ENCODE results near the gene NUP93.
A peak's percentile ranks its signal among the peaks of the same experiment; 100 is the strongest.
"Not testable (repeated sequence)": the region's sequence is repeated elsewhere in the genome, so short reads cannot be mapped to it uniquely, and the experiment has no call there.

NUP93 gene

GRCh38 chr16:56779906-56780305, 50.0 kb downstream of the NUP93 start:
- no peak for DNase-seq (ENCODE audit: low spot score)

GRCh38 chr16:56780646-56781045, 50.7 kb downstream of the NUP93 start:
- DNase-seq (ENCODE audit: low spot score): no peak

GRCh38 chr16:56781528-56781961, 51.6 kb downstream of the NUP93 start:
- DNase-seq (ENCODE audit: low spot score): no peak

- no peak for DNase-seq (ENCODE audit: low spot score)
These were observed 53.4 kb downstream of the NUP93 start for GRCh38 chr16:56783344-56783743.

- DNase-seq (ENCODE audit: low spot score): no peak
These were observed 55.4 kb downstream of the NUP93 start for GRCh38 chr16:56785317-56785716.

GRCh38 chr16:56787167-56787566, 57.2 kb downstream of the NUP93 start:
- no peak for DNase-seq (ENCODE audit: low spot score)

- no peak for DNase-seq (ENCODE audit: low spot score)
These were observed 58.5 kb downstream of the NUP93 start for GRCh38 chr16:56788435-56788834.

- DNase-seq (ENCODE audit: low spot score): no peak
These were observed 59.4 kb downstream of the NUP93 start for GRCh38 chr16:56789360-56789759.

- DNase-seq (ENCODE audit: low spot score): no peak
These were observed 63.0 kb downstream of the NUP93 start for GRCh38 chr16:56792967-56793366.

- peak; percentile 27 for DNase-seq (ENCODE audit: low spot score)
These were observed 63.6 kb downstream of the NUP93 start for GRCh38 chr16:56793492-56793891.

- no peak for DNase-seq (ENCODE audit: low spot score)
These were observed 65.1 kb downstream of the NUP93 start for GRCh38 chr16:56795011-56795410.

- not testable (repeated sequence) for DNase-seq (ENCODE audit: low spot score)
These were observed 67.1 kb downstream of the NUP93 start for GRCh38 chr16:56797038-56797437.

GRCh38 chr16:56797861-56798260, 67.9 kb downstream of the NUP93 start:
- DNase-seq (ENCODE audit: low spot score): no peak

GRCh38 chr16:56798955-56799354, 69.0 kb downstream of the NUP93 start:
- no peak for DNase-seq (ENCODE audit: low spot score)

GRCh38 chr16:56800355-56800754, 70.4 kb downstream of the NUP93 start:
- DNase-seq (ENCODE audit: low spot score): peak; percentile 31

GRCh38 chr16:56801762-56802161, 71.8 kb downstream of the NUP93 start:
- no peak for DNase-seq (ENCODE audit: low spot score)

GRCh38 chr16:56807011-56807675, 77.2 kb downstream of the NUP93 start:
- peak; percentile 27 for DNase-seq (ENCODE audit: low spot score)

GRCh38 chr16:56807676-56808067, 77.7 kb downstream of the NUP93 start:
- not testable (repeated sequence) for DNase-seq (ENCODE audit: low spot score)

- no peak for DNase-seq (ENCODE audit: low spot score)
These were observed 81.0 kb downstream of the NUP93 start for GRCh38 chr16:56810954-56811353.

- not testable (repeated sequence) for DNase-seq (ENCODE audit: low spot score)
These were observed 81.7 kb downstream of the NUP93 start for GRCh38 chr16:56811602-56812001.

GRCh38 chr16:56812884-56813283, 83.0 kb downstream of the NUP93 start:
- no peak for DNase-seq (ENCODE audit: low spot score)

GRCh38 chr16:56814537-56815432, 84.9 kb downstream of the NUP93 start:
- no peak for DNase-seq (ENCODE audit: low spot score)

- DNase-seq (ENCODE audit: low spot score): no peak
These were observed 85.8 kb downstream of the NUP93 start for GRCh38 chr16:56815721-56816120.

Data from GM03348 (cell line).